NCI-H2081 (cell line): Measurements from ENCODE around the gene ZNRF3.
"Not testable (repeated sequence)": the region's sequence is repeated elsewhere in the genome, so short reads cannot be mapped to it uniquely, and the experiment has no call there.

Experiments
- DNase-seq, 2 experiments: peaks; one replicate each; lab custom pipeline; 2025; lab: John Stamatoyannopoulos, UW

ZNRF3 gene

DNA sequence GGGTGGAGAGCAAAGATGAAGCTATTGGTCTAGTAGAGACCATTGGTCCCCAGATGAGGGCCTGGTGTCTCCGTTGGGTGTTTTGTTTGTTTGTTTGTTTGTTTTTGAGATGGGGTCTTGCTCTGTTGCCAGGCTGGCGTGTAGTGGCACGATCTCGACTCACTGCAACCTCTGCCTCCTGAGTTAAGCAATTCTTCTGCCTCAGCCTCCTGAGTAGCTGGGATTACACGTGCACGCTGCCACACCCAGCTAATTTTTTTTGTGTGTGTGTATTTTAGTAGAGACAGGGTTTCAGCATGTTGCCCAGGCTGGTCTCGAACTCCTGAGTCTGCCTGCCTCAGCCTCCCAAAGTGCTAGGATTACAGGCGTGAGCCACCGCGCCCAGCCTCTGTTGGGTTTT is 25.4 kb downstream of the ZNRF3 start:
- not testable (repeated sequence) for DNase-seq

DNA sequence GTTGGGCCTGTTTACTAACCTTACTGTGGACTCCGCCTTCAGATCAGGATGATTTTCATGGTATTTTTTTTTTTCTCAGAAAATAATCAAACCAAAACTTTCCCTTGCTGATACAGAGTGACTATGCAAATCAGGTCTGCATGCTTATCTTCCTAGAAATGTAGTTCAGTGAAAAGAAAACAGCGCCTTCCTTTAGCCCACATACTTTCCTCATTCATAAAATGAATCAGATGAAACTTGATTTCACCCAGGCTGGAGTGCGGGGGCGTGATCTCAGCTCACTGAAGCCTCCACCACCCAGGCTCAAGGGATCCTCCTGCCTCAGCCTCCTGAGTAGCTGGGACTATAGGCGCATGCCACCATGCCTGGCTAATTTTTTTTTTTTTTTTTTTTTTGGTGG is 26.0 kb downstream of the ZNRF3 start:
- DNase-seq = no peak

DNA sequence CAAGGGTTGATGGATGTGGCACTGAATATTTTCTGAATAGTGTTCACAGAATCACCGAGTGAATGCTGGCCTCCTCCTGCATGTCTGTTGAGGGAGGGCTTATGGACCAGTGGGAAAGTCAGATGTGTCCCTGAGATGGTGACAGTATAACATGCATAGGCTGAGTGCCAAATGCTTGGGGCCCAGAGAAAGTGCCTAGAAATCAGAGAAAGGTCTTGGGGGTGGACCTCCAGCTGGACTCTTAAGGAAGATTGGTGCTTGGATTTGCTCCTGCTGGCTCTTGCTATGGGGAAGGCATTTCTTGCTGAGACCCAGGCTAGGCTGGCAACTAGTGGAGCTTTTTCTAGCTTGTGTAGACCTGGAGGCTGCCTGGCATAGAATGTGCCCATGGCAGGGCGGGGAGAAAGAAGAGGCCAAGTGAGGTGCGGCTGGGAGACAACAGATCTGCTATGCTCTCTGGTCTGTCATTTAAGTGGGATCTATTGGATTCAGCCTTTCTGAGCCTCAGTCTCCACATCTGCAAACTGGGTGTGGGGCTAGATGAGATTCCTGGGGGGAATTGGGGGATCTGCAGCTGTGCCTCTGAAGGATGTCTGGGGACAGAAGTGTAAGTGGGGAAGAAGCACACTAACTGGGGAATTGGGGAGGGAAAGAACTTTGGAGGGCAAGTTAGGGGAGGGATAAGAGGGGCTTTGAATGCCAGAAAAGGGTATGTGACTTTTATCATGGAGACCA is 27.4 kb downstream of the ZNRF3 start:
- no peak for DNase-seq

DNA sequence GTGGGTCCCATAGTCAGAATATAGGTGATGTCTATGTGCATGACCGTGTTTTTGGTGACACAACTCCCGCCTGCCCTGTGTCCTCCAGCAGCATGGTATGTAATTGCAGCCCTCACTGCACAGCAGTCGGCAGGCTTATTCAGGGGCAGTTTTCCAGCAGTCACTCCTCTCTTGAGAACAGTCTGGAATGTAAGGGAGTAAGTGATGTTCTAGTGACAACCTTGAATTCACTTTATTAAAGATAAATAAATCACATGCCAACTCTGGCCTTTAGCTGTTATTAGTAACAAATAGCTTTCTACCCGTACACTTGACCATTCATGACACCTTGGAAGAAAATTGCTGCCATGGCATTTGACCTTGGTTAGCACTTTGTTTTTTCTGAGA is 27.9 kb downstream of the ZNRF3 start:
- DNase-seq = no peak

DNA sequence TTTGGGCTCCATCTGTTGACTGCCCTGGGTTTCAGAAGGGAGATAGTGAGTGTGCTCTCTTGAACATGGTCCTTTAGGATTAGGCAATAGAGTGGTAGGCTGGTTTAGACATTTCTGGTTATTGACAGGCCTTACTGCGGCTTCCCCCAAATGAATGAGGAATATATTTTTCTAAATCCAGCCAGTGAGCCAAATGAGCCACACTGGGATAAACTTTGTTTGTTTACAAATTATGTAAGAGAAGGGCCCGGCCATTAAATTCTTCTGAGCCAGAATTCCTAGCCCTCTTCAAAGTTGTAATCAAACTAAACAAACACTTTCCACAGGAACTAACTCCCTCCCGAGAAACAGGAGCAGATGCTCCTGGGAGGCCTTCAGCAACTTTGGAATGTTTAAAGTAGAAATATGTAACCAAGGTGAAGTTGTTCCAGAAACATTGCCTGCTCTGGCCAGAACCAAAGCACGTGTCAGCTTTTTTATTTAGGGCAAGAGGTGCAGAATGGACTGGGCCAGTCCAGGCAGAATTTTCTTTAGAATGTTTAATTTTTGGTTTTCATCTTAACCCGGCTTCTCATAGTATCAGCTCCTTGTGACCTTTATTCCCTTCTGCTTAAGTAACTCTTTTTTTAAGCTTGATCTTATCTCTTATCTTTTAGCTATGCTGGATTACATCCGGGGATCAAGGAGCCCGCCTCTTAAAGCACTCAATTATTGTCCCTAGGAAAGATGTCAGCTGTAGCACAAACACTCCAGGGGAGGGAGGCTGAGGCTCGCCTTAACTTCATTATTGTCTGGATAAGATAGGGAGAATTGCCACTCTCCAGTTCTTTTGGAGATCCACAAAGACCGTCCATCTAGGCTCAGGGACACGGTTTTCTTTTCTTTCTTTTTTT is 28.7 kb downstream of the ZNRF3 start:
- no peak for DNase-seq

DNA sequence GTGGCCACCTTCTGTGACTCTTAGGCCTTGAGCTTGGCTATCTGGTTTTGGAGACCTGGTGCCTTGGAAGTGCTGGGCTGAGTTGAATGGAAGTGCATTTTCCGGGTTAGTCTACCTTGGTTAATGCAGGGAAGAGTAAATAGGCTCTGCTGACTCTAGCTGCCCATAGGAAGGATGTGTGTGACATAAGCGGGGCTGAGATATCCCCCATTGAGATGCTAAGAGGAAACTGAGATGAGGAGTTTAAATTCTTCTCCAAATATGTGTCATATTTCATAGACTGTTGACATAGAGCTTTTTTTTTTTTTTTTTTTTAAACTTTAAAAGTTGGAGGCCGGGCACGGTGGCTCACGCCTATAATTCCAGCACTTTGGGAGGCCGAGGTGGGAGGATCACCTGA is 30.8 kb downstream of the ZNRF3 start:
- DNase-seq = no peak

DNA sequence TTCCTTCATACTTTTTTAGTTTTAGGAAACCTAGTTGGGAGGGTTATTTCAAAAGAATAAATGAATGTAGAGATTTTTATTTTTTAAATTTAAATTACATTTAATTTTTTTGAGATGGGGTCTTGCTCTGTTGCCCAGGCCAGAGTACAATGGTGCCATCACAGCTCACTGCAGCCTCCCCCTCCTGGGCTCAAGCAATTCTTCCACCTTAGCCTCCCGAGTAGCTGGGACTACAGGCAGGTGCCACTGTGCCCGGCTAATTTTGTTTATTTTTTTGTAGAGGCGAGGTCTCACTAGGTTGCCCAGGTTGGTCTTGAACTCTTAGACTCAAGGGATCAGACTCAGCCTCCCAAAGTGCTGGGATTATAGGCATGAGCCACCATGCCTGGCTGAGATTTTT is 32.6 kb downstream of the ZNRF3 start:
- no peak for DNase-seq

DNA sequence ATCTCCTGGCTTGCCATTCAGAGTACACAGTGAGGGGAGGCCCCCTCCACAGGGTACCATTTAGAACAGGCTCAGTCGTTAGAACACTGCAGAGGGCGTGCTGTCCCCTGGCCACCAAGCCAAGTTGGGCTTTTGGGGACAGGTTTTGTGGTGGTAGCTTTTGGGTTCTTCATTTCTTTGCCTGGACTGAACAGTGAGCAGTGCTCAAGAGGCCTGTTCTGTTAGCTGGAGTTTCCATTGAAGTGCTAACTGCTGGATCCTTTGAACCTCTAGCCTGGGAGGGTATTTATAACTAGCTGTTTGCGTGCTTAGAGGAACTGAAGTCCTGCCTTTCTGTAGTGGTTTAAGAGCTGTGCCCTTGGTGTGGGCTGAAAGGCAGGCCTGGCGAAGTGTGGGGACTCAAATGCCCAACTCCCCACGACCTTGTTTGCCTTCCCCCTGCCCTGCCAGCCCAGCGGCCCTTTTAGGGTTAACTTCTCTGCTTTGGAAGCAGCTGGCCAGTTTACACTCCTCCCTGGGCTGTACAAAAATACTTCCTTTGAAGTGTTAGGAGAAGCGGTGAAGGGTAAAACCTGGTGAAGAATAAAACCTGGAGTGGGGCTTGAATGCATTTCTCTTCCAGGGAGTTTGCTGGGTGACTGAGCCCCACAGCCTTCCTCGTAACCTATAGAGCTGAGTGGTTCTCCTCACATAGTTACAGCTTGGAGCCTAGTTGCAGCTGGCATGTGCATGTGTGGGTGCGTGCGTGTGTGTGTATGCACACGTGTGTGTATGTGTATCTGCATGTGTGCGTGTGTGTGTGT is 34.6 kb downstream of the ZNRF3 start:
- DNase-seq = no peak

DNA sequence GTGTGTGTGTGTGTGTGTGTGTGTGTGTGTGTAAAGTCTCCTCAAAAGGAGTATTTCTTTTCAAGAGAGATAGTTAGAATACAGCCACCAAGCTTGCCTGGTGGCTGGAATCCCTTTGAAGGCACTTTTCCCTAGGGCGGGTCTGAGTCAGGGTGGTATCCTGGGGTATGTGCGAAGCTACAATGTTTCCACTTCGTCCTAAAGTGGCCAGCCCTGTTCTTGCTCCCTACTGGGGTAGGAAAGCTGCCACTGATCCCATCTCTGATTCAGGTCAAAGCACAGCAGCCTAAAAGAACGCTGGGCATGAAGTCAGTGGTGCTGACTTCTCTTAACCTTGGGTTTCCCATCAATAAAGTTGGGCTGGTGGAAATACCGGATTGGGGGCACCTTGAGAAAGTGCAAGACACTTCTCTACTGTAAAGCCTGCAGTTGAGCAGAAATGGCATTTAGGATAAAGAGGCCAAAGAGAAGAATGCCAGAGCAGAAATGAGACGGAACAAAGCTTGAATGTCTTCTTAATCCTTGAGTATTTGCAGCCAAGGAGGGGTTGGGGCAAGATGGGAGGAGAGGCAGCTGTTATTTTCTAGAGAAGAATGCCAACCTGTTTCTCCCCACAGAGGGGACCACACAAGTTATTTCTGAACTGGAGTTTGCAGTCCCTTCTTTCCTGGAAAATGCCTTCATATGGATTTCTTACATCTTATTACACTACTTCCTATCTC is 35.3 kb downstream of the ZNRF3 start:
- DNase-seq = no peak

DNA sequence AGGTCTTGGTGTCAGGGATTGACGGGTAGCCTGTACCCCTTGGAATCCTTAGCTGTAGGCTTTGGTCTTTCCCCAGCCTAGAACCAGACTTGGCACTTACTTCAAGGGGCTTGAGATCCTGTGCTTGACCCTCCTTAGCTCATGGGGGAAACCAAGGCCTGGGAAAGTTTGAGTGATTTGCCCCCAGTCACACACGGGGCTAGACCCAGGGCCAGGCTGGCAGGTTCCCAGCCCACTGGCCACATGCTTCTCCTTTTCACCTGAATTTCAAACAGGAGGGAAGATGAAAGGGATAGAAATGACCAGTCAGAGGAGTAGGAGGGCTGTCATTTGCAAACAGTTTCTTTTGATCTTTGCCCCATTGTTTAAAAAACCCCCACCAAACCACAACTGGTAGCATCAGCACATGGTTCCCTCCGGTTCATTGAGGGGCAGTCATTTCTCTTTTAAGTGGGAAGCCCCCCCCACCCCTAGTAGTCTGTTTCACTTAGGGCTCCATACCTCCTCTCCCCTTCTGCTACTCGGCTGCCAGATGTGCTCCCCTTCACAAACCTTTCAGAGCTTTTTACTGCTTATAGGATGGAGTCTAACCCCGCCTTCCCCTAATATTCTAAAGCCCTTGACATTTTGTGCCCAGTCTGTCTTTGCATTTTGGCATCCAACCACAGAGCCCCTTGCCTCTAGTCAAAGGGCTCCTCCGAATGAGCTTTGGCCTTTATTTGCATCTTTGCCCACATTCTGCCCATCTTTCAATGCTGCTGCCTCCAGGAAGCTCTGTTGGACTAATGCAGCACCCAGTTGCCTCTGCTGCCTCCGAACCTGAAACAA is 37.6 kb downstream of the ZNRF3 start:
- DNase-seq = no peak

DNA sequence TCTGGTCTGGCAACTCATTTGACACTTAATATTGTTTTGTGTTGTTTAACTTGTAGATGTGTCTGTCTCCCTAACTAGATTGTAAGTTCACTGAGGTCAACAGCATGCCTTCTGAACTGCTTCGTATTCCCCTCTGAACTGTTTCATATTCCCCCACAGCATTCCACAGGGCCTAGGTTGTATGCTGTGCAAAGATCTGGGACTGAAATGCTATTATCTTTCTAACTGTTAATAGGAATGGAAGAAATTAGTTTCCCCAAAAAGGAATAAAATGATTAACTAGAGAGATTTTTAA is 38.2 kb downstream of the ZNRF3 start:
- DNase-seq = no peak

DNA sequence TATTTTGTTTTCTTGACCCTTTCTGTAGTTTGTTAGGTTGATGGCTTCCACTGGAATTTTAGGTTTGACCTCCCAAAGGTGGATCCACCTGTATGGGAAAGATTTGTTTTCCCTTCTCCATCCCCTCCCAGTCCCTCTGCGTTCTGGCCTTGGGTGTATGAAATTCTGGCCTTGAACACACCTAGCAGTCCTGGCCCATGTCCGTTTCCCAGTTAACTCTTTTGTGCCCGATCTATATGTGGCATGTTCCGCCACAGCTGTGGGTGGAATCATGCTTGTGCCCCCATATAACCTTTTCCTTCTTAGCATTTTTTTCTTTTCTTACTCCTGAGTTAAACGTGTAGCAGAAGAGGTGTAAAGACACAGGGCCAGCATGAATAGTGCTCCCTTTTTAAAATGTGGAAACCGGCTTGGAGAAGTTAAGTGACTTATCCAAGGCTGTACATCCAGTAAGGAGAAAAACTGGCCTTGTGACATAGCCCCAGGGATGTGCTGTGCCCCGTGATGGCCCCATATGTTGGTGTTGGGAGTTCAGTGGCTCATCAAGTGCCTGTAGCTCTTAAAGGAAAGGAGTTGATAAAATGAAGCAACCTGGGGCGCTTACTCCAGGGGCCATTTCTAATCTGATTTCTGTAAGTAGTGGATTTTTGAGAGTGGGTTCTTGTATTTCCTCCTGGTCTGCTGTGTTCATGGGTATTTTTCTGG is 39.3 kb downstream of the ZNRF3 start:
- no peak for DNase-seq

DNA sequence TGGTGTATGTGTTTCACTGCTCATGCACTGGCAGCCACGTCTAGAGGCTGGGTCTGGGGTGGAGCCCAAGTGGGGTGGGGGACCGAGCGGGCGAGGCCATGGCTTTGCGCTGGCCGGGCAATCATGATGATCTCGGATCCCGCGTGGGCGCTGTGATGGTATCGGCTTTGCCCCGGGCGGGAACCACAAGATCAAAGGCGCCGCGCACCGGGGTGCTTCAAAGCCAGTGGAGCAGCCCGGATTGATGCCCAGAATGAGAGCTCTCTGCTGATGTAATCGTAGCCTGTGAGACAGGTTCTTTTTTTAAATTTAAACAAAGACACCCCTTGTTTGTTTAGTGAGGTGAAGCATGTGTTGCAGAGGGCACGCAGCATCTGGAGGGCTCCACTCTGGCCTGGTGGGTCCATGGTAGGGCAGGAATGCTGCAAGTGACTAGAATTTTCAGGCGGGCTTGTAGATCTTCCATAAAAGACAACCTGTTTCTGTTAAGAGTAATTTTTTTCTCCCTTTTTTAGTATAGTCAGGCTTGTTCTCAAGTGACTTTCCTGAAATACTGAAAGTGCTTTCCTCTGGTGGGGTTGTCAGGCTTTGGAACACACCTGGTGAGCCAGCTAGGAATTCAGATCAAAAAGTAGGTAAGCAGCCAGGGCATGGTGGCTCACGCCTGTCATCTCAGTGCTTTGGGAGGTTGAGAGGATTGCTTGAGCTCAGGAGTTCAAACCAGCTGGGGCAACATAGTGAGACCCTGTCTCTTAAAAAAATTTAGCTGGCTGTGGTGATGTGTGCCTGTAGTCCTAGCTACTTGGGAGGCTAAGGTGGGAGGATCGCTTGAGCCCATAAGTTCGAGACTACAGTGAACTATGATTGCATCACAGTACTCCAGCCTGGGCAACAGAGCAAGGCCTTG is 40.7 kb downstream of the ZNRF3 start:
- no peak for DNase-seq

DNA sequence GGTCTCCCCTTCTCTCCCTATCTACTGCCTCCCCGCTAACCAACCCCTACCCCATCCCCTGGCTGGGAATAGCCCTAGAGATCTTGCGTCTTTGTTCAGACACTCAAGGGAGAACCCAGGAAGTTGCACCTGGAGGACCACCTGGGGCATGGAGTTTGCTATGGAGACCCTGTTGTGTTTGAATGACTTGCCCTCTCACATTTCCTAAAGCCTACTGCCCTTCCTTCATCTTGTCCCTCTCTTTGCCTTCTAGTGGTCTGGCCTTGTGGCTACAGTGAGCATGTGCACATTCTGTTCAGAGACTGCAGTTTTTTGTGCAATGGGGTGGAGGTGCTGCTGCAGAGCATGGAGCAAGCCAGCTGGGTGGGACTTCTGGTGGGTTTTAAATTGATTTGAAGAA is 42.5 kb downstream of the ZNRF3 start:
- no peak for DNase-seq

DNA sequence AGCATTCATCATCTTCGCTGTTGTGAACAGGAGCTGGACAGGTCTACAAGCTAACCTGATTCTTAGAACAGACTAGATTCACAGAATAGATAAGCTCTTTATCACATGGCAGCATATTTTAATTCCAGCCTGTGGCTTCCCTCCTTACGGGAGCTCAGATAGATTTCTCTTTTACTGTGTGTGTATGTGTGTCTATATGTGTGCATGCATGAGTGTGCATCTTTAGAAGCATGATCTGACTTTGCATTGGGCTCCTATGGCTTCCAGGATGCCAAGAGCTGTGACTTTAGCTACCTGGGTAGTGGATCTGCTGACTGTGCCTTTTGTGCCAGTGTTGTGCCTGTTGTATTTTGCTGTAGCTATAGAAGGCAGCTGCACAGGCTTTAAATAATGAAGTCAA is 44.3 kb downstream of the ZNRF3 start:
- no peak for DNase-seq

DNA sequence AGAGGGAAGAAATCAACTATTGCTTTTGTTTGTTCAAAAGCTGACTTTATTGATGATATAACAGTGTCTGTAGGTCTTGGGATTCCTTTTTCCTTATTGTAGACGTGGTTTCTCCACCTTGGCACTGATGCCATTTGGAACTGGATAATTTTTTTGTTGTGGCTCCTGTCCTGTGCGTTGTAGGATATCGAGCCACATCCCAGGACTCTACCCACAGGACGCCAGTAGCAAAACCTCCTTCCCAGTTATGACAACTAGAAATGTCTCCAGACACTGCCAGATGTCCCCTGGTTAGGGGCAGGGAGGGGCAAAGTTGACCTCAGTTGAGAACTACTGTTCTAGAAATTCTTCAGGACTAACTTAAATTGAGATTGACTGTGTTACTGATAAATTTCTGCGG is 45.8 kb downstream of the ZNRF3 start:
- no peak for DNase-seq

DNA sequence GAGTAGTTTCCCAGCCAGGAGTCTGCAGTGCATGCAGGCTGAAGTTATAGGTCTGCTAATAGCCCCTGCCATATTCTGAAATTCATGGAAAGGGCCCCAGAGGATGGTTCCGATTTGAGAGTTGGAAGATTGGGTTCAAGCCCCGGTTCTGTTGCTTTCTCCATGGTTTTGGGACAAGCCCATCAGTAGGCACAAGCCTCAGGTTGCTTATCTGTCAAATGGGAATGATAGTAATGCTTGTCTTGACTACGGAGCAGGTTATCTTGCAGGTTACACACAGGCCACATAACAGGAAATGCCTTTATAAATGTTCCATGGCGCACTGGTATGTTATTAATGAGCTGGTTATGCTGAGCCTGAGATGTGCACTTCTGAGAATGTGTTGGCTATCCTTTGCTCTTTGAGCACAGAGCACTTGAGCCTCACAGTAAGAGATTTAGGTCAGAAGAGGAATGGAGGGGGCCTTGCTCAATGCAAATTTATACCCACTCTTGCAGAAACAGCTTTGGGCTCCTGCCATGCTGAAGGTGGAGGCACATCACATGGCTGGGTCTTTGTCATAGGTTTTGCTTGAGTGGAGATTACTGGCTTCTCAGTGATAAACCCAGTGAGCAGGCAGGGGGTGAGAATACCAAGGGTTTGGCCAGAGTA is 47.1 kb downstream of the ZNRF3 start:
- DNase-seq = no peak

DNA sequence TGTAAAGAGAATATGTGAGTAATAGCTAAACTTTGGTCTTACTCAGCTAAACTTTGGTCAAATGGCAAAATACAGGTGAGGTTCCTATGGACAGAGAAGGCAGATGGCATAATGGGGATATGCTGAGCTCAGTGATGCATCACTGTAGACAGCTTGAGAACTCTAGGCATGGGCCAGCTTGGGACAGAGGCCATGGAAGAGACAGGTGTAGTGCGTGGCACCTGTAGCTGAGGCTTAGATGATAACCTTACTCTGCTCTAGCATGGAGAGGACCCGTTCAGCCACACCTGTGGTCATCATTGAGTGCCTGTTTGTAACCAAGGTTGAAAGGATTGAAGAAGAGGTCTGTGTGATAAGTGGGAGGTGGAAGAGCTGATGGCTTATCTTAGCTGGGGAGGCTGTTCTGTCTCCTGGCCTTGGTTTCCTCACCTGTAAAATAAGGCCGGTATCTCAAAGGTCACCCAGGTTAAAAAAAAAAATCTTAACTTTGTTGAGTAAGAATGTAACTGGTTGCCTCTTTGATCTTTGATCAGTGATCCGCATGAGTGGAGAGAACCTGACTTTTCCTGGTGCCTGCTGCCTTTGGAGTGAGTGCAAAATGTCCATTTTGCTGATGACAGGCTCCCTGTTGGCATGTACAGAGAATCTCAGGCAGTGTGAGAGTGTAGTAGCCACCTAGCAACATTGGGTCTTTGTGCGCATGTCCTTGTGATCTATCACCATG is 48.6 kb downstream of the ZNRF3 start:
- DNase-seq = no peak
